Mesothelial cell of epicardium (in vitro differentiated cells): ENCODE results near the gene LIMCH1. TPM values are rescaled to one million over a fixed set of nuclear protein-coding genes. Genes with fewer than 3 reads are reported as not detected.

Source experiments
- DNase-seq, 2 experiments: peaks; one replicate each; pipeline ENCODE4 v3.0.0; 2021; ENCODE audit warnings: low spot score in 2 of 2; ENCODE audit not compliant: unreplicated experiment in 2 of 2
- H3K27ac Mint-ChIP-seq: 2 replicates; pipeline ENCODE4 v1.8.0; 2021; ENCODE audit warnings: mixed read lengths
- H3K27me3 Mint-ChIP-seq: 2 replicates; pipeline ENCODE4 v1.8.0; 2021; ENCODE audit warnings: low read depth, mixed read lengths
- H3K36me3 Mint-ChIP-seq: 2 replicates; pipeline ENCODE4 v1.8.0; 2021; ENCODE audit warnings: mixed read lengths
- H3K4me1 Mint-ChIP-seq: 2 replicates; pipeline ENCODE4 v1.8.0; 2021; ENCODE audit warnings: mixed read lengths
- H3K4me3 Mint-ChIP-seq: 2 replicates; pipeline ENCODE4 v1.8.0; 2021; ENCODE audit warnings: mild to moderate bottlenecking, moderate library complexity, mixed read lengths
- H3K9me3 Mint-ChIP-seq: 2 replicates; pipeline ENCODE4 v1.8.0; 2021; ENCODE audit warnings: mixed read lengths
- total RNA-seq: library from RNA; stranded (reverse); gene quantifications from 3 replicates; pipeline ENCODE4 v1.2.1, GENCODE V29; 2021
- TF ChIP-seq, protein P1 (sequence below): fragments of 200-600 bp; sonication (generic); IDR thresholded peaks from one replicate; pipeline ENCODE4 v1.5.0; 2021; ENCODE audit warnings: antibody characterized with exemption; ENCODE audit not compliant: unreplicated experiment

The LIMCH1 gene
- total RNA-seq, 1 donor from 2014 or later: 66.8 TPM

GRCh38 chr4:41718907-41719306 is 180.9 kb downstream of the LIMCH1 start:
- Mint-ChIP-seq H3K4me3 (no peak overlapping the region), H3K9me3 (no peaks in the 10 kb centered on the region), H3K4me1 (no peaks in the 10 kb centered on the region), H3K27ac (no peak overlapping the region), H3K27me3 (peaks cover 87% of the 10 kb centered on the region), H3K36me3 (no peaks in the 10 kb centered on the region)
- TF ChIP-seq, protein P1, sequence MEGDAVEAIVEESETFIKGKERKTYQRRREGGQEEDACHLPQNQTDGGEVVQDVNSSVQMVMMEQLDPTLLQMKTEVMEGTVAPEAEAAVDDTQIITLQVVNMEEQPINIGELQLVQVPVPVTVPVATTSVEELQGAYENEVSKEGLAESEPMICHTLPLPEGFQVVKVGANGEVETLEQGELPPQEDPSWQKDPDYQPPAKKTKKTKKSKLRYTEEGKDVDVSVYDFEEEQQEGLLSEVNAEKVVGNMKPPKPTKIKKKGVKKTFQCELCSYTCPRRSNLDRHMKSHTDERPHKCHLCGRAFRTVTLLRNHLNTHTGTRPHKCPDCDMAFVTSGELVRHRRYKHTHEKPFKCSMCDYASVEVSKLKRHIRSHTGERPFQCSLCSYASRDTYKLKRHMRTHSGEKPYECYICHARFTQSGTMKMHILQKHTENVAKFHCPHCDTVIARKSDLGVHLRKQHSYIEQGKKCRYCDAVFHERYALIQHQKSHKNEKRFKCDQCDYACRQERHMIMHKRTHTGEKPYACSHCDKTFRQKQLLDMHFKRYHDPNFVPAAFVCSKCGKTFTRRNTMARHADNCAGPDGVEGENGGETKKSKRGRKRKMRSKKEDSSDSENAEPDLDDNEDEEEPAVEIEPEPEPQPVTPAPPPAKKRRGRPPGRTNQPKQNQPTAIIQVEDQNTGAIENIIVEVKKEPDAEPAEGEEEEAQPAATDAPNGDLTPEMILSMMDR: no peak
- no peak for DNase-seq

- DNase-seq: no peak
- H3K9me3 Mint-ChIP-seq: no peaks in the 10 kb centered on the region
- H3K4me3 Mint-ChIP-seq: no peak overlapping the region
- peaks cover 88% of the 10 kb centered on the region for H3K27me3 Mint-ChIP-seq
- H3K4me1 Mint-ChIP-seq: no peaks in the 10 kb centered on the region
- no peak overlapping the region for H3K27ac Mint-ChIP-seq
- no peaks in the 10 kb centered on the region for H3K36me3 Mint-ChIP-seq
- TF ChIP-seq, protein P1: no peak
These were observed 181.5 kb downstream of the LIMCH1 start for GRCh38 chr4:41719417-41719816.

DNA sequence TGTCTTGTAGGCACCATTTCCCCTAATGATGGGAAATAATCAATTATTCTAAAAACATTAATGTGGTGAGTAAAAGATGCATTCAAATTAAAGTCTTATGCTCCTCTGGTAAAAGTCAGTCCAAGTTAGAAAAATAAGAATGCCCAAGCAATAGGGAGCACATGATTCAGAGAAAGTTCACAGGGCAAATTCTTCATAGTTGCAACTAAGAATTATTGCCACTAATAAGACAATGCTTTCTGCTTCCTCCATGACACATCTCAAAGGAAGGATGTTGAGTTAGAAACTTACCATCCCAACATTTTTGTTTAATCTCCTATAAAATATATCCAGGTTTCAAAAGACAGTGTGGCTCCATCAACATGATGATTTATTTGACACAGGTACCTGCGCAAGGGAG is 184.2 kb downstream of the LIMCH1 start:
- H3K4me1 Mint-ChIP-seq: no peaks in the 10 kb centered on the region
- peaks cover 81% of the 10 kb centered on the region for H3K27me3 Mint-ChIP-seq

DNA sequence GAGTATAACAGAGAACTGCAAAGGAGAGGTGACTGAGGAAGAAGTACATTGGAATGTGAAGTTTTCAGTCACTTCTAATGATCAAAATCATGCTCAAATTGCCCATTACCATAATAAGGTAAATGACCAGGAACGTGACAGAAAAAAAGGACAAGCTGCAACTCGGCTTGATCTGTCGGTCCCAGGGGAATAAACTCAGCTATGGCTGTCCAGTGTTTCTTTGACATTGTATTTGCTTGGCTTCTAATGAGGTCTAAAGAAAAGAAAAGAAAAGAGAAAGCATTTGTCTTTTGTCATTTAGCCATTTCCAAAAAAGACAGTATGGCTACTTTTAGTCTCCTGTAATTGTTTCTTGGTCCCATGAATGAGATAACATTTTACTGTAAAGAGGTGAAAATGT is 185.3 kb downstream of the LIMCH1 start:
- peaks cover 7% of the 10 kb centered on the region for H3K9me3 Mint-ChIP-seq
- no peaks in the 10 kb centered on the region for H3K4me1 Mint-ChIP-seq
- no peaks in the 10 kb centered on the region for H3K36me3 Mint-ChIP-seq
- H3K27ac Mint-ChIP-seq: no peak overlapping the region
- no peak for DNase-seq
- no peak overlapping the region for H3K4me3 Mint-ChIP-seq
- peaks cover 86% of the 10 kb centered on the region for H3K27me3 Mint-ChIP-seq
- TF ChIP-seq, protein P1: no peak

More for the DNA sequence above, 184.2 kb downstream of the LIMCH1 start:
- H3K4me3 Mint-ChIP-seq: no peak overlapping the region
- DNase-seq: no peak
- H3K27ac Mint-ChIP-seq: no peak overlapping the region
- H3K36me3 Mint-ChIP-seq: no peaks in the 10 kb centered on the region
- peaks cover 7% of the 10 kb centered on the region for H3K9me3 Mint-ChIP-seq
- TF ChIP-seq, protein P1: no peak

DNA sequence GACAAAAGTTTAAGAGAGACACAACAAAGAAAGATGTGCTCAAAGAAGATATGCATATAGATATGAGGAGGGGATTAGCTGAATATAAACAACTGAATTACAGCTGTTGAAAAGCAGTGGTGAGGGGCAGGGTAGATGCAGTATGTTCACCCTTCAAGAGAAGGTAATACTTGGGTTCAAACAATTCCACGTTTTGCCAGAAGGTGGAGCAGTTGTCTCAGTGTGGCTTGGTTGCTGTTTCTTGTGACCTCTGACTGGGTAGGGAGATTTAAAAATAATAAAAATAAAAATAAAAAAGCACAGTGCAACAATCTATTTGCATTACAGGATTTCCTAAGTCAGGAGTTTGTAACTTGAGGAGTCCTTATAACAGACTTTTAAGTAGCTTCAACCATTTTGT is 187.3 kb downstream of the LIMCH1 start:
- Mint-ChIP-seq H3K36me3 (no peaks in the 10 kb centered on the region), H3K4me3 (no peak overlapping the region), H3K27me3 (peaks cover 90% of the 10 kb centered on the region), H3K4me1 (no peaks in the 10 kb centered on the region), H3K9me3 (peaks cover 7% of the 10 kb centered on the region), H3K27ac (no peak overlapping the region)
- TF ChIP-seq, protein P1: no peak
- no peak for DNase-seq
